ENCODE results near the gene TLE3.
"Not testable (repeated sequence)": the region's sequence is repeated elsewhere in the genome, so short reads cannot be mapped to it uniquely, and the experiment has no call there.

The TLE3 gene

DNA sequence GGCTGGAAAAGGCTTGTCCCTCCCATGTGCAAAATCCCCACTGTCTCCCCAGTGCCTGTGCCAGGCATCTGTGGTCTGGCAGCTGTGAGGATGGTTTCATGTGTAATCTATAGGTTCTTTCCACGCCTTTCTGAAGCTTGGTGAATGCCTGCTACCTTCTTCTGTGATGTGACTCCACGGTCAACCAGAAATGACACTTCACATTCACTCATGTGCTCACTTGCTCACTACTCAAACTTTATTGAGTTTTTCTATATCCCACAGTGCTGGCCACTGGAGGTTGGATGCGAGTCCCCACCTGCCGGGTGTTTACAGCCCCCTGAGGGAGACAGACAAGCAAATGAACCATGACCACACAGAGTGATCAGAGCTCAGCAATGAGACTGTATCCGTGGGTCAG is 27.9 kb upstream of the TLE3 start:
- DNase-seq = no peak

- no peak for DNase-seq
Measured at GRCh38 chr15:70121624-70122302, 24.0 kb upstream of the TLE3 start.

DNA sequence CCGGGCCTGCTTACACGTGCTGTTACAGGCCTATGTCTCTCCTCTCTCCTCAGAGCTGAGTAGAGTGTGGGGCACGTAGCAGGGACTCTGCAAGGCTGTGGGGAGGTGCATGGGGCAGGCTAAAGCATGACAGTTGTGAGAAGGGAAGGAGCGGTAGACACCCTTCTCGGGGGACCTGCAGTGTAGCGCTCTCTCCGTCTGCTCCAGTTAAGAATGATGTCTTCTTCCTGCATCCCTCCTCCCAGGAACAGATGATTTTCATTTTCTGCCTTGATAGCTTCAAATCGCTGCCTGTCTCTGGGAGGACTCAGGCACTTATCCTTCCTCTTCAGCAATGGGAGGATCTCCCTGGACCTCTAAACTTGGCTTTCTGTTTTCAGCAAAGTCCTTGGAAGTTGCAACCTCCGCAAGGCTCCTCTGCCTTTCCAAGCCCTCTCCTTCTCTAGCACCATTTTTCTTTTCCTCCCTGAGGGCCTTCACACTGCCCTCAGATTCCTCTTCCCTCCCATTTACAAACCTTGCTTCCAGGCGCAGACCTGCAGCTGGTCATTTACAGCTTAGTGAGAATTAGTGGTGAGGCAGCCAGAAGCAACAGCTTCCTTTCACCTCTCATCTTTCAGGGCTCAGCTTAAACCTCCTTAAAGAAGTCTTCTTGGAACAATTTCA is 23.4 kb upstream of the TLE3 start:
- no peak for DNase-seq

GRCh38 chr15:70119911-70120508 is 22.3 kb upstream of the TLE3 start:
- DNase-seq = no peak

- no peak for DNase-seq
Measured at GRCh38 chr15:70118599-70118998, 20.9 kb upstream of the TLE3 start.

DNA sequence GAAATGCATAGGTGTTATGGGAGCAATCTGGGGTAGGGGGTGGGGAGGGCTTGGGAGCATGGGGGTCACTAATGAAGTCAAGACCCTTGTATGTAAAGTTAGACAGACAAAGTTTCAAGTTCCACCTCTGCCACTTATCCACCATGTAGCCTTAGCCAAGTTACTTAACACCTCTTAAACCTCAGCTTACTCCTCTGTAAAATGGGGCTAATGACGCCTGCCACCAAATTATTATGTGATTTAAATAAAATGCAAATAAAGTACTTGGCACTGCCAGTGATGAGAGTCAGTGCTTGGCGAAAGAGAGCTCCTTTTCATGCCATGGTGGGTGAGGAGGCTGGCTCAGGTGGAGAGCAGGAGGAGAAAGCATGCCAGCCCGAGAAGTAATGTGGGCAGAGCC is 18.6 kb upstream of the TLE3 start:
- DNase-seq = no peak

GRCh38 chr15:70114221-70114620 is 16.5 kb upstream of the TLE3 start:
- DNase-seq = no peak

DNA sequence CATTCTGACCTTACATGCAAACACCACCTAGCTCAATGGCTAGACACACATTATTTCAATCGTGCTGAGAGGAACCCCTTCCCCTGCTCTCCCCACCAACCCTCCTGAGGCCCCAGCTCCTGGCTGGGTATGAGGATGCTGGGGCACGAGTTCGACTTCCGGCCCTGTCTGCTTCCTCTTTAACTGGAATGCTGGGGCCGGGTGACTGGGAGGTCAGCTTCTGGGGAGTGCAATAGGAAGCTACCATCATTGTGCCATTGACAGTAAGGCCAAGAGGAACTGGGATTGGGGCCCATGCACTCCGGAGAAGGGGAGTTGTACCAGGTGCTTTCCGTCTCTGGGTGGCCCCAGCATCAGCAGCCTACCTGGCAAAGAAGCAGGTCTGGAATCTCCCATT is 15.6 kb upstream of the TLE3 start:
- DNase-seq = no peak

DNA sequence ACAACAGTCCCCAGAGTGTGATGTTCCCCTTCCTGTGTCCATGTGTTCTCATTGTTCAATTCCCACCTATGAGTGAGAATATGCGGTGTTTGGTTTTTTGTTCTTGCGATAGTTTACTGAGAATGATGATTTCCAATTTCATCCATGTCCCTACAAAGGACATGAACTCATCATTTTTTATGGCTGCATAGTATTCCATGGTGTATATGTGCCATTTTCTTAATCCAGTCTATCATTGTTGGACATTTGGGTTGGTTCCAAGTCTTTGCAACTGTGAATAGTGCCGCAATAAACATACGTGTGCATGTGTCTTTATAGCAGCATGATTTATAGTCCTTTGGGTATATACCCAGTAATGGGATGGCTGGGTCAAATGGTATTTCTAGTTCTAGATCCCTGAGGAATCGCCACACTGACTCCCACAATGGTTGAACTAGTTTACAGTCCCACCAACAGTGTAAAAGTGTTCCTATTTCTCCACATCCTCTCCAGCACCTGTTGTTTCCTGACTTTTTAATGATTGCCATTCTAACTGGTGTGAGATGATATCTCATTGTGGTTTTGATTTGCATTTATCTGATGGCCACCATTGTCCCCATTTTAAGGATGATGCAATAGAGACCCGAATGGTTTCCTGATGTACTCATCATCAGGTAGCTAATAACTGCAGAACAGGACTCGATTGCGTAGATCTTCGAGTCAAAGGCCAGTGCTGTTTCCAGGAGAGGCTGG is 15.0 kb upstream of the TLE3 start:
- DNase-seq = not testable (repeated sequence)

- DNase-seq = no peak
Measured at GRCh38 chr15:70112074-70112395, 14.3 kb upstream of the TLE3 start.

- DNase-seq = no peak
Measured at GRCh38 chr15:70111203-70112073, 13.7 kb upstream of the TLE3 start.

GRCh38 chr15:70109978-70110377 is 12.3 kb upstream of the TLE3 start:
- no peak for DNase-seq

DNA sequence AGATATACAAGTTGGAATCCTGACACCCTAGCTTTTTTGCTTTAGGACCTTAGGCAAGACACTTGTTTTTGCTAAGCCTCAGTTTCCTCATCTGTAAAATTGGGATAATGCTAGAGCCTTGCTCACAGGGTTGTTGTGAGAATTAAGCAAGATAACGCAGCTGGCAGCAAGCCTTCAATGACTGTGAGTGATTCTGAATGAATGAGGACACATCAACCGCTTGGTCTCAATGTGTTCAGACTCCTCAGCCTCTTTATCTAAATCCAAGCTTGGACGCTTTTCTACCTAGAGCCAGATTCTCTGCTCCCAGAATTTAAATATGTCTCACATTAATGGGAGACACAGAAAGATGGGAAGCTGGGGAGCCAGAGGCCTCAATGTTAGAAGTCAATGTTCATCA is 11.8 kb upstream of the TLE3 start:
- DNase-seq = no peak

- DNase-seq = no peak
Measured at GRCh38 chr15:70103880-70104626, 6.3 kb upstream of the TLE3 start.

GRCh38 chr15:70102827-70103226 is 5.1 kb upstream of the TLE3 start:
- no peak for DNase-seq

- DNase-seq = no peak
Measured at GRCh38 chr15:70101459-70102113, 3.9 kb upstream of the TLE3 start.

GRCh38 chr15:70100474-70101341 is 3.0 kb upstream of the TLE3 start:
- peak; percentile 80 for DNase-seq

DNA sequence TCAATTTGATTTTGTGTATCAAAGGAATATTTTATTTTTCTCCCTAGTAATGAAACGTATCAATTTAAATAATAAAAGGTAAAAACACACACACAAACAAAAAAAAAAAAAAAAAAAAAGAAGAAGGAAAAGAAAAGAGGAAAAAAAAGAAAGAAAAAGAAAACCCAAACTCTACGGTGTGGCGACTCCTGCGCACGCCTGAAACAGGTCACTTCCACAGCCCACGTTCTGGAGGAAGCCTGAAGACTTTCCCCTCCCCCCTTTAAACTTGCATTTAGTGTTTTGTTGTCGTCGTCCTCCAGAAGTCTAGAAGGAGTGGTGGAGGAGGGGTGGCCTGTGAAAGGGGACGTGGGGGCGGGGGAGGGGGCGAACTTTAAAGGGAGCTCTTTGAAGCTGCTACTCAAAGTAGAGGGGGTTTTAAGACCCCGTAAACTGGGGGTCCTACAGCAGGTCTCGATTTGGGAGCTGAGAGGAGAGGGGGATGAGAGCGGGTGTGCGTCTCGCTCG is 2.3 kb upstream of the TLE3 start:
- peak; percentile 44 for DNase-seq

GRCh38 chr15:70099167-70099966 is 1.6 kb upstream of the TLE3 start:
- peak; percentile 100 for DNase-seq

All from activated CD4-positive, alpha-beta T cell treated with anti-CD3 and anti-CD28 coated beads, Interleukin-10, Interleukin-2, amounts not matched to agents 100 ng/mL and 50 ng/mL, durations not matched to agents 16 hours and 8 hours (primary cell).